Ovary (tissue), 3 donors: ENCODE data around the gene WNT11.

ENCODE experiments used
- CTCF ChIP-seq, 3 donors: fragments of 450-650 bp in 2 of 3; fragments of 200-600 bp in 1 of 3; IDR thresholded peaks; one replicate each; pipeline versions ENCODE4 v1.5.1 to v1.8.0; 2016 to 2022; ENCODE audit warnings: antibody characterized with exemption in 3 of 3, mild to moderate bottlenecking in 1 of 3
- POLR2A ChIP-seq: fragments of 450-650 bp; IDR thresholded peaks from one replicate; pipeline ENCODE4 v1.6.1; 2017; ENCODE audit warnings: antibody characterized with exemption, mild to moderate bottlenecking, moderate library complexity
- donor health status: DM: no; HTN: no; CAD: no.

- TF ChIP-seq CTCF (IDR thresholded peaks at IDR 0.05) (no peak), POLR2A (no peak)
Measured at GRCh38 chr11:76139314-76139713, 67.0 kb downstream of the WNT11 start.
